Body of pancreas (tissue), 4 donors: ENCODE results near the gene AGPAT4. TPM values are rescaled to one million over a fixed set of nuclear protein-coding genes. Genes with fewer than 3 reads are reported as not detected.

ENCODE experiments used
- ATAC-seq: fragments of 150-250 bp; one replicate; pipeline ENCODE4 v1.9.1; 2016
- DNase-seq, 4 donors: peaks; one replicate each; pipeline ENCODE4 v3.0.0-alpha.2; 2019
- H3K27ac ChIP-seq, 4 donors: fragments of 200-600 bp; sonication (generic); 1 replicate in 3 of 4; 2 replicates in 1 of 4; pipeline versions ENCODE4 v1.5.1 to v1.6.1; 2016 to 2019; ENCODE audit warnings: mild to moderate bottlenecking in 1 of 4, mixed read lengths in 1 of 4, moderate library complexity in 1 of 4
- H3K27me3 ChIP-seq, 2 donors: fragments of 200-600 bp; sonication (generic); one replicate each; pipeline ENCODE4 v1.6.0; 2016; ENCODE audit warnings: mild to moderate bottlenecking in 1 of 2
- H3K36me3 ChIP-seq, 2 donors: fragments of 200-600 bp; sonication (generic); replicated peaks in 1 of 2; 2 replicates each; pipeline ENCODE4 v1.5.1; 2016; ENCODE audit warnings: low read depth in 2 of 2; ENCODE audit not compliant: insufficient read depth in 1 of 2
- H3K4me1 ChIP-seq: fragments of 200-600 bp; sonication (generic); one replicate; pipeline ENCODE4 v1.6.0; 2016
- H3K4me3 ChIP-seq, 2 donors: fragments of 200-600 bp; sonication (generic); 1 replicate in 1 of 2; 2 replicates in 1 of 2; pipeline ENCODE4 v1.5.1; 2016 to 2019
- H3K9me3 ChIP-seq, 3 donors: fragments of 200-600 bp; sonication (generic); 1 replicate in 2 of 3; 2 replicates in 1 of 3; pipeline ENCODE4 v1.5.1; 2016
- POLR2A ChIP-seq, 3 donors: fragments of 450-650 bp; IDR thresholded peaks; one replicate each; pipeline ENCODE4 v1.6.1; 2016; ENCODE audit warnings: antibody characterized with exemption in 3 of 3, mild to moderate bottlenecking in 2 of 3
- WGBS, 2 donors: methylation state at CpG; one replicate each; pipeline ENCODE4 v1.1.5; 2017; 5-methylcytosine and 5-hydroxymethylcytosine counted together
- intact Hi-C: fragments of 100-400 bp; cut with DNase I; formaldehyde crosslinking; loops from one replicate; pipeline ENCODE4 v1.15.1; 2023
- total RNA-seq, 2 donors: library from RNA; depleted of rRNA; stranded (reverse); fragments of >200 nt; gene quantifications; one replicate each; pipeline ENCODE4 v1.1.0, GENCODE V29; 2016
- TF ChIP-seq, protein P1 (sequence below), 7 experiments: fragments of 450-650 bp in 4 of 7; fragments of 200-600 bp in 3 of 7; sonication (generic) in 3 of 7; IDR thresholded peaks; one replicate each; pipeline ENCODE4 v1.5.1; 2016 to 2019; ENCODE audit warnings: antibody characterized with exemption in 7 of 7

Gene AGPAT4
- total RNA-seq, 2 donors from 2014 or later = 1.3 to 2.6 TPM

DNA sequence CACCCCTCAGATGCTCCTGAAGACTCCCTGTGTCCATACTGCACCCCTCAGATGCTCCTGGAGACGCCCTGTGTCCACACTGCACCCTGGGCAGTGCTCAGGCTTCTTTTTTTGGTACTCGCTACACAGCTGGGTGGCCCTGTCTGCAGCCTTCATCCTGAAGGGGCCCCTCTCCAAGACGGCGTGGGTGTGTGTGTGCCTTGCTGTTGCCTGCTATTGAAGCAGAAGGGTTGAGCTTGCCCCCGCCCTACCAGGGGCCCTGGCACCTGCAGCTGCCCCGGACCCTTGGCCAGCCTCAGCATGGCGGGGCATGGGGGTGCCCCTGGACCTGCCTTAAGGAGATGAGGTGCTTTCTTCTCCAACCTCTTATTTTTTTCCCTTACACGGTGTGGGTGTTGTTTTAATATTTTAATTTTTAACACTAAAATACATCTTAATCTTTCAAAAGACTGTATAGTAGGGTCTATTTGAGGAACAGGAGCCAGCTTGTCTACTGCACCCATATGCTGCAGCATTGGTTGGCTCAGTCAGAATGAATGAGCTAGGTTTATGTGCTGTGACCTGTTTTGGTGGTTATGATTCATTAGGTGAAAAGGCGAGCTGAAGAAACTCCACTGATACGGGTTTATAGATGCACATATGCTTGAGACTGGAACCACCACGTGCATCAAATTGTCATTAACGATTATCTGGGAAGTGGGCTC, 135.9 kb downstream of the AGPAT4 start:
- intact Hi-C loops = no loop called here
- ATAC-seq (no peak), DNase-seq (no peak)
- H3K36me3 ChIP-seq = no peaks in the 10 kb centered on the region
- no peaks in the 10 kb centered on the region for H3K9me3 ChIP-seq
- H3K27me3 ChIP-seq = no peaks in the 10 kb centered on the region
- H3K27ac ChIP-seq = no peak overlapping the region
- TF ChIP-seq POLR2A (IDR thresholded peaks at IDR 0.05) = no peak
- TF ChIP-seq, protein P1, sequence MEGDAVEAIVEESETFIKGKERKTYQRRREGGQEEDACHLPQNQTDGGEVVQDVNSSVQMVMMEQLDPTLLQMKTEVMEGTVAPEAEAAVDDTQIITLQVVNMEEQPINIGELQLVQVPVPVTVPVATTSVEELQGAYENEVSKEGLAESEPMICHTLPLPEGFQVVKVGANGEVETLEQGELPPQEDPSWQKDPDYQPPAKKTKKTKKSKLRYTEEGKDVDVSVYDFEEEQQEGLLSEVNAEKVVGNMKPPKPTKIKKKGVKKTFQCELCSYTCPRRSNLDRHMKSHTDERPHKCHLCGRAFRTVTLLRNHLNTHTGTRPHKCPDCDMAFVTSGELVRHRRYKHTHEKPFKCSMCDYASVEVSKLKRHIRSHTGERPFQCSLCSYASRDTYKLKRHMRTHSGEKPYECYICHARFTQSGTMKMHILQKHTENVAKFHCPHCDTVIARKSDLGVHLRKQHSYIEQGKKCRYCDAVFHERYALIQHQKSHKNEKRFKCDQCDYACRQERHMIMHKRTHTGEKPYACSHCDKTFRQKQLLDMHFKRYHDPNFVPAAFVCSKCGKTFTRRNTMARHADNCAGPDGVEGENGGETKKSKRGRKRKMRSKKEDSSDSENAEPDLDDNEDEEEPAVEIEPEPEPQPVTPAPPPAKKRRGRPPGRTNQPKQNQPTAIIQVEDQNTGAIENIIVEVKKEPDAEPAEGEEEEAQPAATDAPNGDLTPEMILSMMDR (IDR thresholded peaks at IDR 0.05) = no peak
- WGBS, 2 donors = 93 to 94% methylated on average over 8 to 11 of the region's 12 CpGs
- H3K4me1 ChIP-seq = no peaks in the 10 kb centered on the region
- H3K4me3 ChIP-seq = no peak overlapping the region

DNA sequence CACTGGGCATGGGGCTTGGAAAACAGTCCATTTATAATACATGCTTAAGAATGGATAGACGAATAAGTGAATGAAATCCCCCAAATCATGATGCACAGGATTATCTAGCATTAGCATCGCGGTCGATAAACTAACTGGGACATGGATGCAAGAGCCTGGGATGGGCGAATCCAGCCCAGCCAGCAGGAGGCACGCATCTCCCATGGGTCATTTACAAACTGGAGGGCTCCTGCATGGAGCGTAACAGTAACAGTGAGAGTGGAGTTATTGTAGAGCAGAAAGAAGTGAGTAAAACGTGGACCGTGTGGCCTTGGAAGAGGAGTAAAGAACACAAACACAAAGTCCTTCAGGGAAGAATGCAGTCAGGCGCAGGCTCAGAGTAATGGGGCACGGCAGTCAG, 136.5 kb downstream of the AGPAT4 start:
- no peak overlapping the region for H3K27ac ChIP-seq
- TF ChIP-seq POLR2A (IDR thresholded peaks at IDR 0.05) = no peak
- TF ChIP-seq, protein P1 (IDR thresholded peaks at IDR 0.05) = no peak
- no peaks in the 10 kb centered on the region for H3K36me3 ChIP-seq
- H3K9me3 ChIP-seq = no peaks in the 10 kb centered on the region
- H3K27me3 ChIP-seq = no peaks in the 10 kb centered on the region
- 85 to 88% methylated on average over 11 of the region's 11 CpGs for WGBS, 2 donors
- DNase-seq (no peak), ATAC-seq (no peak)
- intact Hi-C loops = no loop called here
- H3K4me3 ChIP-seq = no peak overlapping the region
- no peaks in the 10 kb centered on the region for H3K4me1 ChIP-seq

DNA sequence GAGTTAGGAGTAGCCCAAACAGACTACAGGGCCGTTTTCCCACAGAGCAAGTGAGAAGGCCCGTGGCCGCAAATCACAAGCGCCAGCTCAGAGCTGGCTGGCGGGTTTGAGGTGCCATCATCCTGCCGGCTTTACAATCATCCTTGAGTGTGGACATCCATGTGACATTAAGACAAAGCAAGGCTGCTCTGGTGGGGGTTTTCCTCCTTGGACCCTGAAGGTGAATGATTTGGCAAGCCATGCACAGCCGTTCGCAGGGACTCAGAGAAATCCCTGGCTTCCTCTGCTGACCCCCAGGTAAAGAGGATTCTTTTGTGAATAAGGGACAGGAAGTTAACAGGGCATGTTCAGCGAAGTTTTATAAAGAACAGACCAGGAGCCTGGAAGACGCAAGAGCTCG, 137.2 kb downstream of the AGPAT4 start:
- no peaks in the 10 kb centered on the region for H3K9me3 ChIP-seq
- no peaks in the 10 kb centered on the region for H3K27me3 ChIP-seq
- no peak for DNase-seq
- no peak overlapping the region for H3K27ac ChIP-seq
- TF ChIP-seq, protein P1 (IDR thresholded peaks at IDR 0.05) = no peak
- TF ChIP-seq POLR2A (IDR thresholded peaks at IDR 0.05) = no peak
- intact Hi-C loops = no loop called here
- 89 to 90% methylated on average over 6 to 11 of the region's 11 CpGs for WGBS, 2 donors
- no peaks in the 10 kb centered on the region for H3K36me3 ChIP-seq
- no peak overlapping the region for H3K4me3 ChIP-seq
- no peak for ATAC-seq
- H3K4me1 ChIP-seq = no peaks in the 10 kb centered on the region

DNA sequence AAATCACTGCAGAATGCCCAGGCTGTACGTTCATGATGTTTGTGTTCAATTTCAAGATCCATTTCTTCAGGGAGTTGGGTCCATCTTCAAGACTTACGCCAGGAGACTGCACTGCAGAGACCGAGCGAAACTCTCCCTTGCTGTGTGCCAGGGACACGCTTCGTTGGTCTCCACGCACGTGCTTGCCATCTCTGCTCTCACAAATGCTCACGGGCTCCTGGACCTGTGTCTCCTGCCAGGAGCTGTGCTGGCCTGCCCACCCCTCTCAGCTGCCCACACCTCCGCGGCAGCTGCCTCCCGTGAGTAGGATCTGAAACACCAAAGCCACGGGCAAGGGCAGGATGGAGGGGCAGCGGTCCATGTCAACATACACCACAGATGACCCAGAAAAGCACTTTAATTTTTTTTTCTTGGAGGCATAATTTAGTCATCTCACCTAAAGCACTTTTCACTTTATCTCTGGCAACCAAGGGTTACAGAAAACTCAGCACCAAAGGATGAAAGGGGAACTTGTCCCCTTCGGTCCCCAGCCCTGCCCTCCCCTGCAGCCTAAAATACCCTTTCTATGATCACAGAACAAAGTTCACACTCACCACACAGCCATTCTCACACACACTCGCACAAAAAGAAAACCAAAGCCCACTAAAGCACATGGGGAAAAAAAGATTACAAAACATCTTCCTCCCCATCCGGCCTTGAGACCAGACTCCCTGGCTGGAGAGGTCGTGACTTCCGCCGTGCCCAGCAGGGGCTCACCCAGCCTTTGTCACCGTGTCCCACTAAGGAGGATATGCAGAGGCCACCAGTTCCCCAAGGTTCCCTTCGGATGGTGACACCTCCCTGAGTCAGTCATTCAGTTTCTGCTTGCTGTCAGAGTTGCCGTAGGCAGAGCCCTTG, 137.9 kb downstream of the AGPAT4 start:
- H3K36me3 ChIP-seq = no peaks in the 10 kb centered on the region
- intact Hi-C loops = no loop called here
- TF ChIP-seq, protein P1 (IDR thresholded peaks at IDR 0.05) = no peak
- no peak for TF ChIP-seq POLR2A (IDR thresholded peaks at IDR 0.05)
- H3K27ac ChIP-seq = no peak overlapping the region
- H3K27me3 ChIP-seq = no peaks in the 10 kb centered on the region
- no peak for DNase-seq
- ATAC-seq = no peak
- H3K9me3 ChIP-seq = no peaks in the 10 kb centered on the region
- WGBS, 2 donors = 77 to 85% methylated on average over 23 of the region's 23 CpGs
- H3K4me1 ChIP-seq = no peaks in the 10 kb centered on the region
- no peak overlapping the region for H3K4me3 ChIP-seq
